ENCODE results near the gene DLAT. TPM values are rescaled to one million over a fixed set of nuclear protein-coding genes. Genes with fewer than 3 reads are reported as not detected.
"Not testable (repeated sequence)": the region's sequence is repeated elsewhere in the genome, so short reads cannot be mapped to it uniquely, and the experiment has no call there.

The DLAT gene
- total and polyA plus RNA-seq, 2 experiments from 2014 or later = 27.9 to 42.1 TPM

GRCh38 chr11:112042961-112043304 lies 17.7 kb downstream of the DLAT start:
- no peak for TF ChIP-seq EZH2phosphoT487 (IDR thresholded peaks at IDR 0.05; ENCODE audit: low read depth, severe bottlenecking, unreplicated experiment)
- TF ChIP-seq CTCF (IDR thresholded peaks at IDR 0.05; ENCODE audit: poor library complexity) = no peak
- TF ChIP-seq EZH2 (IDR thresholded peaks at IDR 0.05; ENCODE audit: borderline replicate concordance) = no peak
- Histone ChIP-seq H3K4me2 (no peak overlapping the region), H2AFZ (no peak overlapping the region), H3K9me3 (ENCODE audit: low read depth) (no peaks in the 10 kb centered on the region), H3K36me3 (replicated peaks; ENCODE audit: insufficient read depth, low read depth) (no peaks in the 10 kb centered on the region), H3K79me2 (peaks cover 3% of the 10 kb centered on the region), H4K20me1 (ENCODE audit: insufficient read depth, poor library complexity, severe bottlenecking) (no peaks in the 10 kb centered on the region), H3K27ac (peak overlapping the region; percentile 44), H3K4me1 (ENCODE audit: insufficient read depth) (no peaks in the 10 kb centered on the region), H3K4me3 (no peak overlapping the region), H3K27me3 (no peaks in the 10 kb centered on the region), H3K9me2 (replicated peaks; ENCODE audit: insufficient read depth) (no peaks in the 10 kb centered on the region)
- WGBS (ENCODE audit: low lambda C conversion rate, missing lambda C conversion rate) = 97% methylated on average over 2 of the region's 2 CpGs
- DNase-seq (ENCODE audit: low spot score) = no peak

GRCh38 chr11:112044961-112045360 lies 19.8 kb downstream of the DLAT start:
- no peaks in the 10 kb centered on the region for H3K4me1 ChIP-seq (ENCODE audit: insufficient read depth)
- TF ChIP-seq CTCF (IDR thresholded peaks at IDR 0.05; ENCODE audit: poor library complexity) (no peak), EZH2phosphoT487 (IDR thresholded peaks at IDR 0.05; ENCODE audit: low read depth, severe bottlenecking, unreplicated experiment) (no peak), EZH2 (IDR thresholded peaks at IDR 0.05; ENCODE audit: borderline replicate concordance) (no peak)
- no peak for DNase-seq (ENCODE audit: low spot score)
- no peaks in the 10 kb centered on the region for H3K27me3 ChIP-seq
- WGBS (ENCODE audit: low lambda C conversion rate, missing lambda C conversion rate) = 97% methylated on average over 4 of the region's 4 CpGs
- no peak overlapping the region for H3K4me2 ChIP-seq
- no peaks in the 10 kb centered on the region for H4K20me1 ChIP-seq (ENCODE audit: insufficient read depth, poor library complexity, severe bottlenecking)
- H3K9me3 ChIP-seq (ENCODE audit: low read depth) = no peaks in the 10 kb centered on the region
- no peak overlapping the region for H3K4me3 ChIP-seq
- H3K9me2 ChIP-seq (replicated peaks; ENCODE audit: insufficient read depth) = no peaks in the 10 kb centered on the region
- no peaks in the 10 kb centered on the region for H3K79me2 ChIP-seq
- no peaks in the 10 kb centered on the region for H3K36me3 ChIP-seq (replicated peaks; ENCODE audit: insufficient read depth, low read depth)
- H2AFZ ChIP-seq = no peak overlapping the region
- no peak overlapping the region for H3K27ac ChIP-seq

- not testable (repeated sequence) for H3K36me3 ChIP-seq (replicated peaks; ENCODE audit: insufficient read depth, low read depth); H4K20me1 ChIP-seq (ENCODE audit: insufficient read depth, poor library complexity, severe bottlenecking); H3K4me2 ChIP-seq; DNase-seq (ENCODE audit: low spot score); H2AFZ ChIP-seq; H3K9me3 ChIP-seq (ENCODE audit: low read depth); H3K4me1 ChIP-seq (ENCODE audit: insufficient read depth); H3K4me3 ChIP-seq; H3K27me3 ChIP-seq; H3K27ac ChIP-seq; H3K79me2 ChIP-seq; H3K9me2 ChIP-seq (replicated peaks; ENCODE audit: insufficient read depth)
- 98% methylated on average over 2 of the region's 2 CpGs for WGBS (ENCODE audit: low lambda C conversion rate, missing lambda C conversion rate)
Measured at GRCh38 chr11:112046647-112047046, 21.4 kb downstream of the DLAT start.

- not testable (repeated sequence) for H3K4me2 ChIP-seq; H4K20me1 ChIP-seq (ENCODE audit: insufficient read depth, poor library complexity, severe bottlenecking); H3K27me3 ChIP-seq; H3K27ac ChIP-seq; H3K4me3 ChIP-seq; H3K9me3 ChIP-seq (ENCODE audit: low read depth); H3K4me1 ChIP-seq (ENCODE audit: insufficient read depth); H3K79me2 ChIP-seq; H2AFZ ChIP-seq; DNase-seq (ENCODE audit: low spot score); H3K36me3 ChIP-seq (replicated peaks; ENCODE audit: insufficient read depth, low read depth); H3K9me2 ChIP-seq (replicated peaks; ENCODE audit: insufficient read depth)
- 96% methylated on average over 3 of the region's 3 CpGs for WGBS (ENCODE audit: low lambda C conversion rate, missing lambda C conversion rate)
Measured at GRCh38 chr11:112048256-112048655, 23.0 kb downstream of the DLAT start.

GRCh38 chr11:112049777-112050176 lies 24.6 kb downstream of the DLAT start:
- WGBS (ENCODE audit: low lambda C conversion rate, missing lambda C conversion rate) = 48% methylated on average over 2 of the region's 2 CpGs
- no peaks in the 10 kb centered on the region for H3K9me3 ChIP-seq (ENCODE audit: low read depth)
- no peak for DNase-seq (ENCODE audit: low spot score)
- no peak overlapping the region for H3K4me2 ChIP-seq
- no peaks in the 10 kb centered on the region for H3K9me2 ChIP-seq (replicated peaks; ENCODE audit: insufficient read depth)
- no peaks in the 10 kb centered on the region for H3K4me1 ChIP-seq (ENCODE audit: insufficient read depth)
- H3K4me3 ChIP-seq = no peak overlapping the region
- no peak overlapping the region for H2AFZ ChIP-seq
- no peaks in the 10 kb centered on the region for H3K27me3 ChIP-seq
- H3K27ac ChIP-seq = no peak overlapping the region
- H4K20me1 ChIP-seq (ENCODE audit: insufficient read depth, poor library complexity, severe bottlenecking) = no peaks in the 10 kb centered on the region
- H3K36me3 ChIP-seq (replicated peaks; ENCODE audit: insufficient read depth, low read depth) = no peaks in the 10 kb centered on the region
- TF ChIP-seq EZH2phosphoT487 (IDR thresholded peaks at IDR 0.05; ENCODE audit: low read depth, severe bottlenecking, unreplicated experiment) (no peak), EZH2 (IDR thresholded peaks at IDR 0.05; ENCODE audit: borderline replicate concordance) (no peak), CTCF (IDR thresholded peaks at IDR 0.05; ENCODE audit: poor library complexity) (no peak)
- no peaks in the 10 kb centered on the region for H3K79me2 ChIP-seq
